ENCODE results near the gene MAST2. TPM values are rescaled to one million over a fixed set of nuclear protein-coding genes. Genes with fewer than 3 reads are reported as not detected.

The MAST2 gene
- polyA plus RNA-seq, 1 donor = 49.7 TPM

DNA sequence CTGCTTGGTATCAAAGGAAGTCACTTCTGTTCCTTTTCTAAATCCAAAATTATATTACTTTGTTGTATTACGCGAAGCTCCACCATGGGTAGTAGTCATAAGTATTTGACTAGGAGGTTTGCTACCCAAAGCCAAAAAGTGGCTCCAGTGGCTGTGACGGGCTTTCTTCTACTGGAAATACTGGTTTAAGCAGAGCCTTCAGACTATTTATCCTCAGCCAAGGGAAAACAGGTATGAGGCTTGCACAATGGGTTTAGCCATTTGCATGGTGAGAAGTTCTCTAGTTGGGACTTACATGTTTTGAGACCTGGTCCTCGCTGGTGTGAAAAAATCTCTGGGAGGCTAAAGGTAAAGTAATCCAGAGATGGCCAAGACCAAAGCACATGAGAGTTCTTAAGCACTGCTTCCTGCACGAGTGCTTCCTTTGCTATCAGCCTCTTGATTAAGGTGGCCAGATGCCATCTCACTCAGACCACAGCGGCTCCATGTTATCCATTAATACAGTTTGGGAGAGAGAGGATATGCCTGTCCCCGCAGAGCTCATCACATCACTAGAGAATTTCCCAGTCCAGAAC lies 207.8 kb downstream of the MAST2 start:
- H3K9me3 ChIP-seq (ENCODE audit: control insufficient read depth, low read depth, low read length) = no peaks in the 10 kb centered on the region
- no CpG with 5 or more reads among the region's 7 CpGs for WGBS (ENCODE audit: insufficient coverage, low lambda C conversion rate)
- H3K4me1 ChIP-seq (ENCODE audit: control insufficient read depth, insufficient read depth, low read length) = no peaks in the 10 kb centered on the region
- no peak overlapping the region for H3K4me3 ChIP-seq (ENCODE audit: low read length)
- H3K36me3 ChIP-seq (ENCODE audit: control insufficient read depth, insufficient read depth, low read length) = peaks cover 53% of the 10 kb centered on the region
- H3K27me3 ChIP-seq (ENCODE audit: control insufficient read depth, insufficient read depth, low read length) = no peaks in the 10 kb centered on the region
- no peak overlapping the region for H3K27ac ChIP-seq (ENCODE audit: low read length)
- no peak for DNase-seq

DNA sequence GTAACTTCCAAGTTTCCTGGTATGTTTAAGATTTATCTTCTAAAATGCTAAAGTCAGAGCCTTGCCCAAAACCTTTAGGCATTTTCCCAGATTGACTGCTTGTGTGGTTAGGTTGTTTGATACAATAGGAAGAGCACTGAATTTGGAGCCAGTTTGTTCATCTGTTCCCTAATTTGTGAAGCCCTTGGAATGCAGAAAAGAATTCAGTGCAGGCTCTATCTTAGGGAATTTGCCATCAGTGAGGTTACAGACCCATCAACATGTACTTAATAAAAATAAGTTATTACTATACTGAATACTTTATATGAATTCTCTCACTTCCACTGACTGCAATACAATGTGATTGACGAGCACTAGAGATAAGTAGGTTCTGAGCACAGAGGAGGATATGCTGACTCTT lies 208.8 kb downstream of the MAST2 start:
- Histone ChIP-seq H3K4me3 (ENCODE audit: low read length) (no peak overlapping the region), H3K4me1 (ENCODE audit: control insufficient read depth, insufficient read depth, low read length) (no peaks in the 10 kb centered on the region), H3K27ac (ENCODE audit: low read length) (no peak overlapping the region), H3K9me3 (ENCODE audit: control insufficient read depth, low read depth, low read length) (no peaks in the 10 kb centered on the region), H3K36me3 (ENCODE audit: control insufficient read depth, insufficient read depth, low read length) (peaks cover 43% of the 10 kb centered on the region), H3K27me3 (ENCODE audit: control insufficient read depth, insufficient read depth, low read length) (no peaks in the 10 kb centered on the region)
- DNase-seq = no peak
- no CpG with 5 or more reads among the region's 1 CpG for WGBS (ENCODE audit: insufficient coverage, low lambda C conversion rate)

DNA sequence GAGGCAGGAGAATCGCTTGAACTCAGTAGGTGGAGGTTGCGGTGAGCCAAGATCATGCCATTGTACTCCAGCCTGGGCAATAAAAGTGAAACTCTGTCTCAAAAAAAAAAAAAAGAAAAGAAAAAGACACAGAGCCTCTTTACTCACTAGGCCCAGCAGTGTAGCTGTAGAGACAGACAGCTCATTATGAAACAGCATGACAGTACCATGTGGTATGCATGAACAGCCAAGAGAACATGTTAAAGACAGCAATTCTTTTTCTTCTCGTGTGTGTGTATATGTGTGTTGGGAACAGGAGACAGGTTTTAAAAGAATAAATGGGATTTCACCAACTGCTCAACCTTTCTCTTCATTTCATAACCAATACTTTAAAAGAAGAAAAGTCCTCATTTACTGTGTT lies 210.2 kb downstream of the MAST2 start:
- WGBS (ENCODE audit: insufficient coverage, low lambda C conversion rate) = no CpG with 5 or more reads among the region's 3 CpGs
- H3K9me3 ChIP-seq (ENCODE audit: control insufficient read depth, low read depth, low read length) = no peaks in the 10 kb centered on the region
- no peak overlapping the region for H3K4me3 ChIP-seq (ENCODE audit: low read length)
- H3K27me3 ChIP-seq (ENCODE audit: control insufficient read depth, insufficient read depth, low read length) = no peaks in the 10 kb centered on the region
- peaks cover 29% of the 10 kb centered on the region for H3K36me3 ChIP-seq (ENCODE audit: control insufficient read depth, insufficient read depth, low read length)
- H3K4me1 ChIP-seq (ENCODE audit: control insufficient read depth, insufficient read depth, low read length) = no peaks in the 10 kb centered on the region
- DNase-seq = no peak
- H3K27ac ChIP-seq (ENCODE audit: low read length) = no peak overlapping the region

DNA sequence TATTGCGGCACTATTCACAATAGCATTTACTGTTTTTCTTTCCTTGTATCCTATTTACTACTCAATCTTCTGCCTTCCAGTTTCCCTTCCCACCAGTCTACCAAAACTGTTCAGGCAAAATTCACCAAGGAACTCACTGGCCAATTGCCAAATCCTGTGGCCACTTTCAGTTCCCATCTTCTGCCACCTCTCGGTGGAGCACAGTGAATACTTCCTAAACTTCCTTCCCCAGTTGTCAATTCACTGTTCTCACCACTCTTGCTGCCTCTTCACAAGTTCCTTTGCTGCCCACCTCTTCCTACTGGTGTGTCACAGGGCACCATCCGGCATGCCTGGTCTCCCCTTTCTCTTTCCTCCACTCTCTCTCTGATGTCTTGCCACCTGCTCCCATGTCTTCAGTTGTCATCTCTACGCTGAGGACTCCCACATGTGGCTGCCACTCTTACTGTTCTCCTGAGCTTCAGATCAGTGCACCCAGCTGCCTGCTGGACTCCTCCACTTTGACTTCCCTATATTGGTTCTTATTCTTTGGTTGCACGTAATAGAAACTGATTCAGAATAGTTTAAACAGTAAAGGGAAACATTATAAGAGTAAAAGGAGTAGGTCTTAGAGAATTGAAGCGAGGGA lies 214.6 kb downstream of the MAST2 start:
- no peak for DNase-seq
- no peak overlapping the region for H3K27ac ChIP-seq (ENCODE audit: low read length)
- no peak overlapping the region for H3K4me3 ChIP-seq (ENCODE audit: low read length)
- H3K9me3 ChIP-seq (ENCODE audit: control insufficient read depth, low read depth, low read length) = no peaks in the 10 kb centered on the region
- H3K27me3 ChIP-seq (ENCODE audit: control insufficient read depth, insufficient read depth, low read length) = no peaks in the 10 kb centered on the region
- peaks cover 20% of the 10 kb centered on the region for H3K36me3 ChIP-seq (ENCODE audit: control insufficient read depth, insufficient read depth, low read length)
- no peaks in the 10 kb centered on the region for H3K4me1 ChIP-seq (ENCODE audit: control insufficient read depth, insufficient read depth, low read length)
- 92% methylated on average over 2 of the region's 6 CpGs for WGBS (ENCODE audit: insufficient coverage, low lambda C conversion rate)

DNA sequence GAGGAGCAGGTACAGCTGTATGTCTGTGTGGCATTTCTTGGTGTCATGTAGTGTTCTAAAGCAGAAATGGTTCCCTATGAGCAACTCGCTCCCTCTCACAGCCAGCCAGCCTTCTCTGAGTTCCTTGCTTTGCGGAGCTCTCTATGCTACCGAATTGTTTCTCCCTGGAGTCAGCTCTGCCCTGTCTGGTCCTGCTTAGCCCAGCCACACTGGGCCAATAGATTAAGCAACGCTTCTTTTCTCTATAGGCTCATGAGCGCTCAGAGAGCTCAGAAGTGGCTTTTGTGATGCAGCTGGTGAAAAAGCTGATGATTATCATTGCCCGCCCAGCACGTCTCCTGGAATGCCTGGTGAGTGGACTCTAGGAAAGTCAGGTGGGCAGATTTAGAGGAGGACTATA lies 215.9 kb downstream of the MAST2 start:
- WGBS (ENCODE audit: insufficient coverage, low lambda C conversion rate) = 90% methylated on average over 2 of the region's 7 CpGs
- no peak for DNase-seq
- H3K27me3 ChIP-seq (ENCODE audit: control insufficient read depth, insufficient read depth, low read length) = no peaks in the 10 kb centered on the region
- H3K4me1 ChIP-seq (ENCODE audit: control insufficient read depth, insufficient read depth, low read length) = no peaks in the 10 kb centered on the region
- peaks cover 33% of the 10 kb centered on the region for H3K36me3 ChIP-seq (ENCODE audit: control insufficient read depth, insufficient read depth, low read length)
- H3K27ac ChIP-seq (ENCODE audit: low read length) = no peak overlapping the region
- H3K4me3 ChIP-seq (ENCODE audit: low read length) = no peak overlapping the region
- H3K9me3 ChIP-seq (ENCODE audit: control insufficient read depth, low read depth, low read length) = no peaks in the 10 kb centered on the region

DNA sequence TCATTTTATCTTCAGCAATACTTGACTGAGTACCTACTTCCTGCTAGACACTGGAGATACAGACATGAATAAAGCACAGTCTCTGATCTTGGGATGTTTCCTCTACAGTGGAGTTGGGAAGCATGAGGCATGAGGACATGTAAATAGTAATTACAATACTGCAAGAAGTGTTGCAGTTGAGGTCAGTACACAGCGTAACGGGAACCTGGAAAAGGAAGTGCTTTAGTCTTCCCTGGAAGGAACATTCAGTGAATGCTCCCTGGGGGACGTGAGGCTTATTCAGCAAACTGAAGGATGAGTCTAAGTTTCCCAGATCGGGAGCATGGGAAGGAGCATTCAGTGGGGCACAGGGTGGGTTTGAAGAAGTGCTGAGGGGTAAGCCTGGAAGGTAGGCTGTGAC lies 216.6 kb downstream of the MAST2 start:
- no peaks in the 10 kb centered on the region for H3K27me3 ChIP-seq (ENCODE audit: control insufficient read depth, insufficient read depth, low read length)
- no peak for DNase-seq
- WGBS (ENCODE audit: insufficient coverage, low lambda C conversion rate) = 88% methylated on average over 2 of the region's 4 CpGs
- H3K4me3 ChIP-seq (ENCODE audit: low read length) = no peak overlapping the region
- H3K4me1 ChIP-seq (ENCODE audit: control insufficient read depth, insufficient read depth, low read length) = no peaks in the 10 kb centered on the region
- no peaks in the 10 kb centered on the region for H3K9me3 ChIP-seq (ENCODE audit: control insufficient read depth, low read depth, low read length)
- H3K27ac ChIP-seq (ENCODE audit: low read length) = no peak overlapping the region
- peaks cover 33% of the 10 kb centered on the region for H3K36me3 ChIP-seq (ENCODE audit: control insufficient read depth, insufficient read depth, low read length)

DNA sequence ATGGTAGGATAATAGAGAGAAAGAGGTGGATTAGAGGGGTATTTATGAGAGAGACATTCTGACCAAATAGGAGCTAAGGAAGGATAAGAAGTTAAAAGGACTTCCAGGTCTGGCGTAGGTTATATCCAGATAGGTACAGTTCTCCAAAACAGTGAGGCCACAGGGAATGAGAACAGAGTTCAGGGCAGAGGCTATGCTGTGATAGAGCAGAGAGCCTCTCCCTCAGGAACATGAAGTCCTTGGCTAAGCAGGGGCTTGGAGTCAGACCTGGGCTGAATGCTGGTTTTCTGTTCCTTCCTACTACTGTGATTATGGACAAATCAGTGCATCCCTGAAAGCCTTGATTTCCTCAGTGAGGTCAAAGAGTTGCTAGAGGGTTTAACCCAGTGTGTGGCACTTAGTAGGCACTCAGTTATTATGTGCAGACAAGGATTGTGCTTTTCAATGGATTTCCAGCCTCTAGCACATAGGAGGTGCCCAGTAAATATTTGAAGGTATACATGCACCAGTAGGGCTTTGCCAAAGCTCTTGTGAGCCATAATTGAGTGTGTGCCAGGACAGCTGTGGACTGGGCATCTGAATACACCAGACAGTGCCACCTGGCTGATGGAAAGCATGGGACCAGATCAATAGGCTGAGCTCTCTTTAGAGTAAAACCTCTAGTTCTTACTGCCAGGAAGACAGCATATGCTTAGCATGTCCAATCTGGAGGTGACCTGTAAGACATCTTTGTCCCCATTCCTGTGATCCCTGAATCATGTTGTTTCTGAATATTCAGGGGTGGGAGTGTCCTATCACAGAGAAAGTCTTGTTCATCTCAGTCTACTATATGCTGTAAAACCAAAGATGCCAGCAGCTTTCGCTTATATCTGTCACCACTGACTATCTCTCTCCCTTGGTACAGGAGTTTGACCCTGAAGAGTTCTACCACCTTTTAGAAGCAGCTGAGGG lies 217.9 kb downstream of the MAST2 start:
- Histone ChIP-seq H3K9me3 (ENCODE audit: control insufficient read depth, low read depth, low read length) (no peaks in the 10 kb centered on the region), H3K27me3 (ENCODE audit: control insufficient read depth, insufficient read depth, low read length) (no peaks in the 10 kb centered on the region), H3K4me1 (ENCODE audit: control insufficient read depth, insufficient read depth, low read length) (no peaks in the 10 kb centered on the region), H3K36me3 (ENCODE audit: control insufficient read depth, insufficient read depth, low read length) (peaks cover 37% of the 10 kb centered on the region), H3K4me3 (ENCODE audit: low read length) (no peak overlapping the region), H3K27ac (ENCODE audit: low read length) (no peak overlapping the region)
- WGBS (ENCODE audit: insufficient coverage, low lambda C conversion rate) = 100% methylated on average over 1 of the region's 2 CpGs
- DNase-seq = no peak

DNA sequence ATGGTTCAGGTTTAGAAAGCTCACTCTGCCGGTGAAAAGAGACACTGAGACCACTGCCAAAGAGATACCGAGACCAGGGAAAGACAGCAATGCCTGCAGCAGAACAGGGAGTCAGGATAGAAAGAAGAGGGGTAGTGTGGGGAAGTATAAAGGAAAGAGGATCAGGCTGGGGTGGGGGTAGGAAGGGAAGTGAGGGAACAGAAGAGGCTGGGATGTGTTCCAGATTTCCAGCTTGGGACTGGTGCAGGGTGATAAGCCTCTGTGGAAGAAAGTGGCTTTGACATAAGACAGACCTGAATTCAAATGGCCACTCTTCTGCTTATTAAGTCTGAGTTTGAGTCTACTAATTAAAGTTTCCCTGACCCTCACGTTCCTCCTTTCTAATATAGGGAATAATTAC lies 223.1 kb downstream of the MAST2 start:
- Histone ChIP-seq H3K9me3 (ENCODE audit: control insufficient read depth, low read depth, low read length) (no peaks in the 10 kb centered on the region), H3K4me3 (ENCODE audit: low read length) (no peak overlapping the region), H3K4me1 (ENCODE audit: control insufficient read depth, insufficient read depth, low read length) (no peaks in the 10 kb centered on the region), H3K27me3 (ENCODE audit: control insufficient read depth, insufficient read depth, low read length) (no peaks in the 10 kb centered on the region), H3K27ac (ENCODE audit: low read length) (no peak overlapping the region), H3K36me3 (ENCODE audit: control insufficient read depth, insufficient read depth, low read length) (peaks cover 76% of the 10 kb centered on the region)
- DNase-seq = no peak
- WGBS (ENCODE audit: insufficient coverage, low lambda C conversion rate) = 92% methylated on average over 2 of the region's 3 CpGs

DNA sequence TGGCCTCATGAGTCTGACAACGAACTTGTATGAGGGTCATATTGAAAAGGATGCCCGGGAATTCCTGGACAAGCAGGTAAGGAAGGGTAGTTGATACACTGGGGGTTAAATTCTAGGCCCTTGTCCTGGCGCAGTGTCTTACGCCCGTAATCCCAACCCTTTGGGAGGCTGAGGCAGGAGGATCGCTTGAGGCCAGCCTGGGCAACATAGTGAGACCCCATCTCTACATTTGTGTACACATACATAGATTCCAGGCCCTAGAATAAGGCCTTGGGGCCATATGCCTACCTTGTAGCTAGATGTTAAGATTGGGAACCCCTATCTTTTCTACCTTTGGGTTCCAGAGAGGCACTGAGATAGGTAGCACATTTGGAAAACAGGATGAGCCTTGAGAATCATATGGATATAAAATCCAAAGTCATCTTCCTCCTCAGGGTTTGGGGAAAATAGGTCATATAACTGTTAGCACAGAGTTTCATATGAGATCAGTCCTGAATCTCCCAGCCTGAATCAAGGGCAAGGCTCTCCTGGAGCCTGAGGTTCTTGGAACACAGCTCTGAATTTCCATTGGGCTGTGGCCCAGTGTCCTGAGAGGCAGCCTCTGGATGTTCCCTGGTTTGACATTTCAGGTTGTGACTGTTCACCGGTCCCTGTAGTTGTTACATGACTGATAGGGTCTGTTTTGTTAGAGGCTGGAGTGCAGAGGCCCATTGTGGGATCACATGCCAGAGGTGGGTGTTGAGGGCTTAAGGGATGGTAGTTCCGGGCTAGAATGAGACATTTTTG lies 224.6 kb downstream of the MAST2 start:
- H3K36me3 ChIP-seq (ENCODE audit: control insufficient read depth, insufficient read depth, low read length) = peaks cover 75% of the 10 kb centered on the region
- no peak for DNase-seq
- no CpG with 5 or more reads among the region's 8 CpGs for WGBS (ENCODE audit: insufficient coverage, low lambda C conversion rate)
- no peak overlapping the region for H3K27ac ChIP-seq (ENCODE audit: low read length)
- H3K4me3 ChIP-seq (ENCODE audit: low read length) = no peak overlapping the region
- no peaks in the 10 kb centered on the region for H3K9me3 ChIP-seq (ENCODE audit: control insufficient read depth, low read depth, low read length)
- no peaks in the 10 kb centered on the region for H3K4me1 ChIP-seq (ENCODE audit: control insufficient read depth, insufficient read depth, low read length)
- H3K27me3 ChIP-seq (ENCODE audit: control insufficient read depth, insufficient read depth, low read length) = no peaks in the 10 kb centered on the region

Measured in large intestine (tissue), 3 donors.